HG03571 (cell line): Measurements from ENCODE around the gene S1PR2.
A peak's percentile ranks its signal among the peaks of the same experiment; 100 is the strongest.
"Not testable (repeated sequence)": the region's sequence is repeated elsewhere in the genome, so short reads cannot be mapped to it uniquely, and the experiment has no call there.

ENCODE experiments used
- ATAC-seq: cut with Tn5 transposase; IDR thresholded peaks from one replicate; pipeline ENCODE4 v1.9.1; 2021; ENCODE audit not compliant: unreplicated experiment

Gene S1PR2

GRCh38 chr19:10193790-10194499, 37.2 kb downstream of the S1PR2 start:
- ATAC-seq = peak; percentile 17

GRCh38 chr19:10192922-10193321, 38.2 kb downstream of the S1PR2 start:
- ATAC-seq = no peak

DNA sequence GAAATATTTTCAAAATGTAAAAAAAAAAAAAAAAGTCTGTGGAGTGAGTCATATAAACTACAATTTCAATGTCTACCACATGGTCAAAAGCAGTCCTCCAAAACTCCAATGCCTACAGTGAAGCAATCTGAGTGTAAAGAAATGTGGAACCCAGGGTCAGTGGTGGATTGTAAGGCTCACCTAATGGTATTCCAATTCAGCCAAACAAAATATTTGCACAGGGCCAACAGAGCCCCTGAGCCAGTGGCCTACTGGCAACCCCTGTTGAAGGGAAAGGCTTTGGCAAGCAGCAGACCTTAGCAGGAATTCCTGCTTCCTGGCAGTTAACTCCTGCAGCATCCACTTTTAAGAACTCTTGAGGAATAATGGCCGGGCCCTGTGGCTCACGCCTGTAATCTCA, 39.8 kb downstream of the S1PR2 start:
- no peak for ATAC-seq

DNA sequence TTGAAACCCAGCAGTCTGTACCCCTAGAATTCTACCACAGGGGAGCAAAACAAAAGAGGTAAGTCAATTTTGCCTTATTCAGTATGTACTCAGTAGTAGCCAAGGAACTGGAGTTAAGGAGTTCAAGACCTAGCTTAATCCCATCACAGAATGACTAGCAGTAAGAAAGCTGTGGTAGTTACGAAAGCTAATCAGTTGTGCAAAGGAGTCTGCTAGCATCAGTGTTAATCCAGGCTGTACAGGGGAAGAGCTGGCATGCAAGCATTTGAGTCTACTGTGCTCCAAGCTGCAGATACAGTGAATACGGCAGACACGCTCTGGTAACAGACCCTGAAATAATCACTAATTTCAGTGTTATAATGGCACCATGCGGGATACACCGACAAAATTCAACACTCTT, 41.1 kb downstream of the S1PR2 start:
- no peak for ATAC-seq

GRCh38 chr19:10189616-10190015, 41.5 kb downstream of the S1PR2 start:
- no peak for ATAC-seq

- no peak for ATAC-seq
Measured at GRCh38 chr19:10187315-10187714, 43.8 kb downstream of the S1PR2 start.

DNA sequence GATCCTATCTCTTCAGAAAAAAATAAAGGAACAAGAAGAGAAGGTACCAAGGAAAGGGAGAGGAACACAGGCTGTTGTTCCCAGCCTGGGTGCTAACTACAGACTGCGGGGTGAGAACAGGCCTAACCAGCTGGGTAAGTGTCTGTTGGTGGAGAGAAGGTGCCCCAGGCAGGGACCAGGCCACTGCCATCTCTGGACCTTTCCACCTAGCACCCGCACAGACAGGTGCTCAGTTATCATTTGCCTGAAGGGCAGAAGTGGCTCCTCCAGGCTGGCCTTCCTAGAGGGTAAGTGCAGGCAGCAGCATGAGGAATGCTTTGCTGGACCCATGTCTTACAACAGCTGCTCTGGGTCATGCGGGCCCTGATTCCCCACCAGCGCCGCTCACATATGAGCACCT, 46.5 kb downstream of the S1PR2 start:
- no peak for ATAC-seq

GRCh38 chr19:10183926-10184325, 47.2 kb downstream of the S1PR2 start:
- no peak for ATAC-seq

DNA sequence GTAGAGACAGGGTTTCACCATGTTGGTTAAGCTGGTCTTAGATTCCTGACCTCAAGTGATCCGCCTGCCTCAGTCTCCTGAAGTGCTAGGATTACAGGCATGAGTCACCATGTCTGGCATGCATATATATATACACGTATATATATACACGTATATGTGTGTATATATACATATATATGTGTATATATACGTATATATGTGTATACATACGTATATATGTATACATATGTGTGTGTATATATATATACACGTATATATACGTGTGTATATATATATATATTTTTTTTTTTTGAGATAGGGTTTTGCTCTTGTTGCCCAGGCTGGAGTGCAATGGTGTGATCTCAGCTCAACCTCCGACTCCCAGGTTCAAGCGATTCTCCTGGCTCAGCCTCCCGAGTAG, 48.3 kb downstream of the S1PR2 start:
- no peak for ATAC-seq

- no peak for ATAC-seq
Measured at GRCh38 chr19:10182076-10182475, 49.1 kb downstream of the S1PR2 start.

- ATAC-seq = no peak
Measured at GRCh38 chr19:10180459-10180858, 50.7 kb downstream of the S1PR2 start.

DNA sequence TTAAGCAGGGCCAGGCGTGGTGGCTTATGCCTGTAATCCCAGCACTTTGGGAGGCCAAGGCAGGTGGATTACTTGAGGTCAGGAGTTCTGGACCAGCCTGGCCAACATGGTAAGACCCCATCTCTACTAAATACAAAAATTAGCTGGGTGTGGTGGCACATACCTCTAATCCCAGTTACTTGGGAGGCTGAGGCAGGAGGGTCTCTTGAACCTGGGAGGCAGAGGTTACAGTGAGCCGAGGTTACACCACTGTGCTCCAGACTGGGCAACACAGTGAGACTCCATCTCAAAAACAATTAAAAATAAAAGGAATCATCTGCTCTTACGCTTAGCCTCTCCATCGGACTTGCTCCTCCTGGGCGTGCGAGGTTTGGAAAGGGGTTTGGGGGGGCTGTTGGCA, 51.1 kb downstream of the S1PR2 start:
- ATAC-seq = not testable (repeated sequence)

DNA sequence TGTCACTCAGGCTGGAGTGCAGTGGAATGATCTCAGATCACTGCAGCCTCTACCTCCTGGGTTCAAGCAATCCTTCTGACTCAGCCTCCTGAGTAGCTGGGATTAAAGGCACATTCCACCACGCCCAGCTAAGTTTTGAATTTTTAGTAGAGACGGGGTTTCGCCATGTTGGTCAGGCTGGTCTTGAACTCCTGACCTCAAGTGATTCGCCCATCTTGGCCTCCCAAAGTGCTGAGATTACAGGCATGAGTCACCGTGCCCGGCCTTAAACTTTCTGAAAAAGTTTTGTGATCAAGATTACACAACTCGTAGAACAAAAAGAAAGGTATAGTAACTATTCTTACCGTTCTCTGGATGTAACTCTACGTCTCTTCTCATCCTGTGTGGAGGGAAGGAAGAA, 57.6 kb downstream of the S1PR2 start:
- no peak for ATAC-seq
